ENCODE measurements around the gene BCKDK. TPM values are rescaled to one million over a fixed set of nuclear protein-coding genes. Genes with fewer than 3 reads are reported as not detected.
"Not testable (repeated sequence)": the region's sequence is repeated elsewhere in the genome, so short reads cannot be mapped to it uniquely, and the experiment has no call there.

BCKDK gene
- total and polyA plus RNA-seq, 3 experiments from 2014 or later: 29.4 to 42.5 (median 40.0) TPM

DNA sequence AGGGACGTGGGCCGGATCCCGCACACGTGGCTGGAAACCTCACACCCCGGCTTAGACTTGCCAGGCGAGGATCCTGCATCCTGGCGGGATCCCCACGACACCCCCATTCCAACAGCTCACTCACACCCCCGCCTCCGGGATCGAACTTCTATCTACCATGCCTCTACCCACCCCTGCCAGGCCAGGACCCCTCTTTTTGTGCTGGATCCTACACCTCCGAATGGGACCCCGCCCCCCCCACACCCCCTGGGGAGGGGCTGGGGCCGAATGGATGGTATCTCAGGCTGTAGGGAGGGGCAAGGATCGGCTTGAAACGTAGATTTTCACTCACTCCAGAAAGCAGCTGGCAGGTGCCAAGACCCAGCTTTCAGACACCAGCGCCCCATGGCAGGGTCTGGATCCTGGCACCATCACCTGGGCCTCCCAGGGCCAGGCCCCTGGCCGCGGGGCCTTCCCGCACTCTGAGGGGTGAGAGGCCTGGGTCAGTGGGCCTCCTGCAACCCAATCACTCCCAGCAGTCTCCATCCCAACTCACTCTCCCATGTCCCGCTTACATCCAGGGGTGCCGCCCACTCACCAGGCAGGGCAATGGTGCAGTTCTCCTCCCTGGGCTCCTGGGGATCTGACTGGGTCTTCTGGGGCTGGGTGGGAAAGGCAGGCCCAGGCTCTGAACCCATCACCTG is 35.0 kb downstream of the BCKDK start:
- Mint-ChIP-seq H3K27ac (peak overlapping the region in 5 of 8 donors; percentile 29 to 80 (median 42)), H3K4me1 (peaks cover 5 to 14% (median 6%) of the 10 kb centered on the region in 3 donors), H3K36me3 (peaks cover 0 to 1% (median 0%) of the 10 kb centered on the region in 3 donors), H3K4me3 (peak overlapping the region; percentile 47 to 90 (median 73)), H3K9me3 (no peaks in the 10 kb centered on the region), H3K27me3 (peaks cover 0 to 1% of the 10 kb centered on the region in 2 donors)
- no peak for DNase-seq
- no peaks in the 10 kb centered on the region for H3K9me3 ChIP-seq (ENCODE audit: low read length)
- peak overlapping the region; percentile 59 for H3K4me3 ChIP-seq (ENCODE audit: low read length)
- peaks cover 19% of the 10 kb centered on the region for H3K4me1 ChIP-seq (ENCODE audit: insufficient read depth, low read length)
- no peaks in the 10 kb centered on the region for H3K36me3 ChIP-seq (ENCODE audit: insufficient read depth, low read length)
- no peaks in the 10 kb centered on the region for H3K27me3 ChIP-seq (ENCODE audit: insufficient read depth, low read length, poor library complexity, severe bottlenecking)
- ChIA-PET POLR2A (interaction anchor here (0.6 to 3.1 kb wide), 10 partner anchors 25 to 730 kb away, joined by 3 to 72 read pairs (median 9); partner anchors contain the start of genes FUS, KAT8, PYCARD and STX4), CTCF (interaction anchor here (0.6 to 3.6 kb wide), 48 partner anchors 8 to 726 kb away, joined by 3 to 44 read pairs (median 6); partner anchors contain the start of genes ARMC5, FUS, HSD3B7 and KAT8)
- no peak overlapping the region for H3K27ac ChIP-seq (ENCODE audit: low read depth, low read length)

GRCh38 chr16:31143694-31144148 is 35.5 kb downstream of the BCKDK start:
- no peaks in the 10 kb centered on the region for H3K9me3 ChIP-seq (ENCODE audit: low read length)
- Mint-ChIP-seq H3K36me3 (peaks cover 0 to 1% (median 0%) of the 10 kb centered on the region in 3 donors), H3K27me3 (peaks cover 0 to 1% of the 10 kb centered on the region in 2 donors), H3K4me3 (peak overlapping the region; percentile 53 to 90 (median 66)), H3K27ac (peak overlapping the region in 4 of 8 donors; percentile 29 to 69 (median 49)), H3K9me3 (no peaks in the 10 kb centered on the region), H3K4me1 (peaks cover 5 to 14% (median 6%) of the 10 kb centered on the region in 3 donors)
- no peaks in the 10 kb centered on the region for H3K36me3 ChIP-seq (ENCODE audit: insufficient read depth, low read length)
- ChIA-PET CTCF (interaction anchor here (0.6 to 3.6 kb wide), 11 partner anchors 9 to 315 kb away, joined by 3 to 44 read pairs (median 7); partner anchors contain the start of genes ARMC5, FUS, HSD3B7 and ZNF843), POLR2A (interaction anchor here (2.5 to 3.1 kb wide), 3 partner anchors 25 to 70 kb away, joined by 21 to 72 read pairs (median 59); partner anchors contain the start of genes FUS, KAT8, ZNF646 and ZNF668)
- peaks cover 19% of the 10 kb centered on the region for H3K4me1 ChIP-seq (ENCODE audit: insufficient read depth, low read length)
- H3K27me3 ChIP-seq (ENCODE audit: insufficient read depth, low read length, poor library complexity, severe bottlenecking): no peaks in the 10 kb centered on the region
- no peak overlapping the region for H3K4me3 ChIP-seq (ENCODE audit: low read length)
- DNase-seq: no peak
- H3K27ac ChIP-seq (ENCODE audit: low read depth, low read length): no peak overlapping the region

GRCh38 chr16:31144418-31144817 is 36.2 kb downstream of the BCKDK start:
- H3K27me3 ChIP-seq (ENCODE audit: insufficient read depth, low read length, poor library complexity, severe bottlenecking); H3K27ac ChIP-seq (ENCODE audit: low read depth, low read length); H3K27me3 Mint-ChIP-seq; H3K9me3 ChIP-seq (ENCODE audit: low read length); H3K36me3 ChIP-seq (ENCODE audit: insufficient read depth, low read length); H3K27ac Mint-ChIP-seq; H3K9me3 Mint-ChIP-seq; DNase-seq; POLR2A ChIA-PET; H3K36me3 Mint-ChIP-seq; H3K4me3 ChIP-seq (ENCODE audit: low read length): not testable (repeated sequence)
- peaks cover 19% of the 10 kb centered on the region for H3K4me1 ChIP-seq (ENCODE audit: insufficient read depth, low read length)
- CTCF ChIA-PET: interaction anchor here (1.2 to 3.6 kb wide), 4 partner anchors 8 to 315 kb away, joined by 3 to 44 read pairs (median 11); partner anchors contain the start of genes ARMC5 and FUS
- H3K4me1 Mint-ChIP-seq: peaks cover 5 to 14% (median 6%) of the 10 kb centered on the region in 3 donors
- peak overlapping the region in 6 of 7 donors; percentile 51 to 90 (median 63) for H3K4me3 Mint-ChIP-seq

GRCh38 chr16:31145398-31145990 is 37.3 kb downstream of the BCKDK start:
- no peak overlapping the region for H3K27ac ChIP-seq (ENCODE audit: low read depth, low read length)
- DNase-seq: no peak
- Mint-ChIP-seq H3K4me3 (peak overlapping the region in 2 of 7 donors; percentile 52 to 64), H3K27me3 (peaks cover 0 to 1% of the 10 kb centered on the region in 2 donors), H3K27ac (no peak overlapping the region), H3K4me1 (peaks cover 5 to 14% (median 6%) of the 10 kb centered on the region in 3 donors), H3K9me3 (no peaks in the 10 kb centered on the region), H3K36me3 (peaks cover 0 to 1% (median 0%) of the 10 kb centered on the region in 3 donors)
- no peaks in the 10 kb centered on the region for H3K9me3 ChIP-seq (ENCODE audit: low read length)
- H3K4me1 ChIP-seq (ENCODE audit: insufficient read depth, low read length): peaks cover 19% of the 10 kb centered on the region
- no peaks in the 10 kb centered on the region for H3K27me3 ChIP-seq (ENCODE audit: insufficient read depth, low read length, poor library complexity, severe bottlenecking)
- POLR2A ChIA-PET: interaction anchor here (0.6 kb wide), 1 partner anchor 160 kb away, joined by 9 read pairs; no protein-coding TSS in a partner anchor
- CTCF ChIA-PET: interaction anchor here (0.7 kb wide), 1 partner anchor 32 kb away, joined by 3 read pairs; no protein-coding TSS in a partner anchor
- no peaks in the 10 kb centered on the region for H3K36me3 ChIP-seq (ENCODE audit: insufficient read depth, low read length)
- H3K4me3 ChIP-seq (ENCODE audit: low read length): no peak overlapping the region

- CTCF ChIA-PET: no interaction called here
- H3K4me1 Mint-ChIP-seq: peaks cover 0 to 7% (median 2%) of the 10 kb centered on the region in 3 donors
- Histone ChIP-seq H3K4me3 (ENCODE audit: low read length) (no peak overlapping the region), H3K27ac (ENCODE audit: low read depth, low read length) (no peak overlapping the region), H3K9me3 (ENCODE audit: low read length) (no peaks in the 10 kb centered on the region), H3K27me3 (ENCODE audit: insufficient read depth, low read length, poor library complexity, severe bottlenecking) (no peaks in the 10 kb centered on the region), H3K36me3 (ENCODE audit: insufficient read depth, low read length) (no peaks in the 10 kb centered on the region), H3K4me1 (ENCODE audit: insufficient read depth, low read length) (peaks cover 12% of the 10 kb centered on the region)
- peaks cover 0 to 1% (median 0%) of the 10 kb centered on the region in 3 donors for H3K36me3 Mint-ChIP-seq
- no peaks in the 10 kb centered on the region for H3K9me3 Mint-ChIP-seq
- peaks cover 0 to 1% of the 10 kb centered on the region in 2 donors for H3K27me3 Mint-ChIP-seq
- POLR2A ChIA-PET: no interaction called here
- no peak for DNase-seq
- H3K27ac Mint-ChIP-seq: no peak overlapping the region
- no peak overlapping the region for H3K4me3 Mint-ChIP-seq
Observed at GRCh38 chr16:31147574-31147973, 39.4 kb downstream of the BCKDK start.

- Histone ChIP-seq H3K4me1 (ENCODE audit: insufficient read depth, low read length) (peaks cover 6% of the 10 kb centered on the region), H3K4me3 (ENCODE audit: low read length) (no peak overlapping the region), H3K9me3 (ENCODE audit: low read length) (no peaks in the 10 kb centered on the region), H3K27ac (ENCODE audit: low read depth, low read length) (no peak overlapping the region), H3K27me3 (ENCODE audit: insufficient read depth, low read length, poor library complexity, severe bottlenecking) (no peaks in the 10 kb centered on the region), H3K36me3 (ENCODE audit: insufficient read depth, low read length) (no peaks in the 10 kb centered on the region)
- H3K9me3 Mint-ChIP-seq: no peaks in the 10 kb centered on the region
- ChIA-PET POLR2A (no interaction called here), CTCF (interaction anchor here (0.6 kb wide), 1 partner anchor 293 kb away, joined by 3 read pairs; no protein-coding TSS in a partner anchor)
- no peak overlapping the region for H3K4me3 Mint-ChIP-seq
- DNase-seq: no peak
- H3K27ac Mint-ChIP-seq: no peak overlapping the region
- H3K27me3 Mint-ChIP-seq: peaks cover 0 to 1% of the 10 kb centered on the region in 2 donors
- H3K4me1 Mint-ChIP-seq: peaks cover 0 to 6% (median 2%) of the 10 kb centered on the region in 3 donors
- peaks cover 0 to 1% (median 0%) of the 10 kb centered on the region in 3 donors for H3K36me3 Mint-ChIP-seq
Observed at GRCh38 chr16:31148281-31148728, 40.1 kb downstream of the BCKDK start.

- Mint-ChIP-seq H3K4me3 (no peak overlapping the region), H3K36me3 (peaks cover 0 to 1% (median 0%) of the 10 kb centered on the region in 3 donors), H3K4me1 (peaks cover 0 to under 1% (median 0%) of the 10 kb centered on the region in 3 donors), H3K9me3 (no peaks in the 10 kb centered on the region), H3K27ac (peak overlapping the region in 1 of 8 donors; percentile 64), H3K27me3 (peaks cover 0 to 1% of the 10 kb centered on the region in 2 donors)
- Histone ChIP-seq H3K9me3 (ENCODE audit: low read length) (no peaks in the 10 kb centered on the region), H3K27ac (ENCODE audit: low read depth, low read length) (no peak overlapping the region), H3K27me3 (ENCODE audit: insufficient read depth, low read length, poor library complexity, severe bottlenecking) (no peaks in the 10 kb centered on the region), H3K4me3 (ENCODE audit: low read length) (no peak overlapping the region), H3K4me1 (ENCODE audit: insufficient read depth, low read length) (no peaks in the 10 kb centered on the region), H3K36me3 (ENCODE audit: insufficient read depth, low read length) (no peaks in the 10 kb centered on the region)
- CTCF ChIA-PET: interaction anchor here (0.6 kb wide), 1 partner anchor 293 kb away, joined by 3 read pairs; no protein-coding TSS in a partner anchor
- POLR2A ChIA-PET: no interaction called here
- no peak for DNase-seq
Observed at GRCh38 chr16:31148896-31149295, 40.7 kb downstream of the BCKDK start.

All from CD8-positive, alpha-beta memory T cell (primary cell).